ENCODE data around the gene RPN1. TPM values are rescaled to one million over a fixed set of nuclear protein-coding genes. Genes with fewer than 3 reads are reported as not detected.
"Not testable (repeated sequence)": the region's sequence is repeated elsewhere in the genome, so short reads cannot be mapped to it uniquely, and the experiment has no call there.

The RPN1 gene
- total RNA-seq, 2 experiments from 2014 or later: 193 to 196 TPM

DNA sequence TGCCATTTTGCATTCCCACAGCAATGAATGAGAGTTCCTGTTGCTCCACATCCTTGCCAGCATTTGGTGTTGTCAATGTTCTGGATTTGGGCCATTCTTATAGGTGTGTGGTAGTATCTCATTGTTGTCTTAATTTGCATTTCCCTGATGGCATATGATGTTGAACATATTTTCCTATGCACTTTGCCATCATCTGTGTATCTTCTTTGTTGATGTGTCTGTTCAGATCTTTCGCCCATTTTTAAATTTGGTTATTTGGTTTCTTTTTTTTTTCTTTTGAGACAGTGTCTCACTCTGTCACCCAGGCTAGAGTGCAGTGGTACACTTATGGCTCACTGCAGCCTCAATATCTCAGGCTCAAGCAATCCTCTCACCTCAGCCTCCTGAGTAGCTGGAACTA, 60.6 kb downstream of the RPN1 start:
- POLR2A ChIA-PET: not testable (repeated sequence)
- CTCF ChIA-PET: interaction anchor here (1.5 kb wide), 1 partner anchor 18 kb away, joined by 3 read pairs; no protein-coding TSS in a partner anchor

DNA sequence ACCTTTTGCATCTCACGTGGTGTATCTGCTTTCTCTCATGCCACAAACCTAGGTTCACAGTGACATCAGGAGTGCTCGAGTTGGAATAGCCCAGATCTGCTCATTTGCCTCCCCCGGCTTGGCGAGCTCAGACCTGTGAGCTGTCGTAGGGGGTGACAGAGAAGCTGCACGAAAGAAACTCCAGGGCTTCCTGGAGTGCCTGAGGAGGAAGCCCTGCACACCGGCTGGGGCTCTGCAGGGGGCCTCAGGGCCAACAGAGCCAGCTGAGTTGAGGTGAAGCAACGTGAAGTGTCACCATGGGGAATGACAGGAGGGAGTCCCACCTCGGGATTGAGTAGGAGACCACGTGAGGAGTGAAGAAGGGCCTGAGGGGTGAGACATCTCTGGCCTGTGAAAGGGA, 62.5 kb downstream of the RPN1 start:
- CTCF ChIA-PET: interaction anchor here (0.9 kb wide), 1 partner anchor 21 kb away, joined by 3 read pairs; no protein-coding TSS in a partner anchor
- POLR2A ChIA-PET: interaction anchor here (0.7 kb wide), 1 partner anchor 648 kb away, joined by 3 read pairs; no protein-coding TSS in a partner anchor

DNA sequence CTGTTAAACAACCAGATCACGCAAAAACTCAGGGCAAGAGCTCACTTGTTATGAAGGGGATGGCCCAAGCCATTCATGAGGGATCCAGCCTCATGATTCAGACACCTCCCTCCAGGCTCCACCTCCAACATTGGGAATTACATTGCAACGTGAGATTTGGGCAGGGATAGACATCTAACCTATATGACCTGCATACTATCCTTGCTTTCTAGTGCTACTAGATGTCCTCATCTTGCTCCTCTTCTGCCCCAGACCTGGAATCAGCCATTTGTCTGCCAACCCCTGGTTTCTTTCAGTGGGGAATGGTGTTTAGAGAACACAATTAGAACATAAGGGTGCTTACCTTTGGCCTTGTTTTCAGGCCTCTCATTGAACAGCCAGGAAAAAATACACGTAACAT, 63.2 kb downstream of the RPN1 start:
- CTCF ChIA-PET: interaction anchor here (0.9 kb wide), 1 partner anchor 21 kb away, joined by 3 read pairs; no protein-coding TSS in a partner anchor
- POLR2A ChIA-PET: no interaction called here

DNA sequence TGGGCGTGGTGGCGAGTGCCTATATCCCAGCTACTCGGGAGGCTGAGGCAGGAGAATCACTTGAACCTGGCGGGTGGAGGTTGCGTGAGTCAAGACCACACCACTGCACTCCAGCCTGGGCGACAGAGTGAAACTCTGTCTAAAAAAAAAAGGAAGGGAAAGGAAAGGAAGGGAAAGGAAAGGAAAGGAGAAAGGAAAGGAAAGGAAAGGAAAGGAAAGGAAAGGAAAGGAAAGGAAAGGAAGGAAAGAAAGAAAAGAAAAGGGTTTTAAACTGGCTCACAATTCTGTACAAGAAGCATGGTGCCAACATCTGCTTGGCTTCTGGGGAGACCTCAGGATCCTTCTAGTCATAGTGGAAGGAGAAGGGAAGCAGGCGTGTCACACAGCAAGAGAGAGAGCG, 63.7 kb downstream of the RPN1 start:
- POLR2A ChIA-PET, CTCF ChIA-PET: not testable (repeated sequence)

DNA sequence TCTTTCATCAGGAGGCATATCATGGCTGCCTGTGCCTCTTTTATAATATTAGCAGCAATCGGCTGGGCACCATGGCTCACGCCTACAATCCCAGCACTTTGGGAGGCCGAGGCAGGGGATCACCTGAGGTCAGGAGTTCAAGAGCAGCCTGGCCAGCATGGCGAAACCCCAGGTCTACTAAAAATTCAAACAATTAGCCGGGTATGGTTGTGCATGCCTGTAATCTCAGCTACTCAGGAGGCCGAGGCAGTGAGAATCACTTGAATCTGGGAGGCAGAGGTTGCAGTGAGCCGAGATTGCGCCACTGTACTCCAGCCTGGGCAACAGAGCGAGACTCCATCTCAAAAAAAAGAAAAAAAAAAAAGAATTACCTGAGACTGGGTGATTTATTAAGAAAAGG, 64.2 kb downstream of the RPN1 start:
- CTCF ChIA-PET, POLR2A ChIA-PET: not testable (repeated sequence)

DNA sequence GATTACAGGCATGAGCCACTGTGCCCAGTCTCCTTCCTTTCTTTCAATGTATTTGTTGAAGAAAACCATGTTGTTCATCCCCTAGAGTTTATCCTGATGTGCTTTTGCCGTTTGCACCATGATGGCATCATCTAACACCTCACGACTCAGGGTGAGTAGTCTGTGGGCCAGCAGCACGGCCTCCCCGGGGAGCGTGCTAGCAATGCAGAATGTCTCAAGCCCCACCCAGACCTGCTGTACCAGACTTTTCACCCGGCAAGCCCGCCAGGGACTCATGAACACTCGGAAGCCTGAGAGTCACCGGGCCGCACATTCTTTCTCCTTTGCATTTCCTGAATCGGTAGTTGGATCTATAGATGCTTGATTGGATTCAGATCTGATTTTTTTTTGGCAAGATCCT, 64.6 kb downstream of the RPN1 start:
- CTCF ChIA-PET: no interaction called here

DNA sequence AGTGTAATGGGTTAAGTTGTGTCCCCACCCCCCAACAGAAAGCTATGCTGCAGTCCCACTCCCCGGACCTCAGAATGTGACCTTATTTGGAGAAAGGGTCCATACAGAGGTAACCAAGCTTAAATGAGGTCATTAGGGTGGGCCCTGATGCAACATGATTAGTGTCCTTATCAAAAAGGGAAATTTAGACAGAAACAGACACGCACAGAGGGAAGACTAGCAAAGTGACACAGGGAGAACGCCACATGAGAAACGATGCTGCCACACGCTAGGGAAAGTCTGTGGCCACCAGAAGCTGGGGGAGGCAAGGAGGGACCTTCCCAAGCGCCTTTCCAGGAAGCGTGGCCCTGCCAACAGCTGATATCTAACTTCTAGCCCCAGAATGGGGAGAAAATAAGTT, 65.4 kb downstream of the RPN1 start:
- ChIA-PET CTCF (interaction anchor here (0.7 kb wide), 1 partner anchor 23 kb away, joined by 6 read pairs; no protein-coding TSS in a partner anchor), POLR2A (no interaction called here)

More for the DNA sequence above, 64.6 kb downstream of the RPN1 start:
- POLR2A ChIA-PET: no interaction called here

DNA sequence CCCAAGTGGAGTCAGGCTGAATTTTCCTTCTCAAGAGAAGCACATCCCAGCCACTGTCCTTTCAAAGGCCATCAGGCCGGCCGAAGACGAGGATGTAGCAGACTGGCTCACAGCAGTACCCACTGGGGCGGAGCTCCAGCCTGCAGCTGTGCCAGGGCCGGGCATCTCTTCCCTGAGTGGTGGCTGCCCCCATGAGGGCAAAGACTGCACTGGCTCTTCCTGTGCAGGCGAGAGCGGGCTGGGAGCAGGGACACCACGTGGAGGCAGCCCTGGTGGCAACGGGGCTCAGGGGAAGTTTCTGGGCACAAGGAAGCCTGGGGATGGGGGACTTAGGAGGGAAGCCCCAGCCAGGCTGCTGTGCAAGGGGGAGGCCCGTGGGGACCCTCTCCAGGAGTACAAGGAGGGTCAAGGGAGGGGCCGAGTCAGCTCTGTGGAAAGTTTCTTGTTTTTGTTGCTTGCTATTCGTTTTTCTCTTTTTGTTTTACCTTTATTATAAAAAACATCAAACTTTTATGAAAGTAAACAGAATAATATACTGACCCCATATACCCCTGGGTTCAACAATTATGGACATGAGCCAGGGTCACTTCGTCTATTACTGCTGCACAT, 66.1 kb downstream of the RPN1 start:
- CTCF ChIA-PET: interaction anchor here (0.6 to 1.0 kb wide), 2 partner anchors 79 to 120 kb away, joined by 3 to 4 read pairs; no protein-coding TSS in a partner anchor
- POLR2A ChIA-PET: no interaction called here

DNA sequence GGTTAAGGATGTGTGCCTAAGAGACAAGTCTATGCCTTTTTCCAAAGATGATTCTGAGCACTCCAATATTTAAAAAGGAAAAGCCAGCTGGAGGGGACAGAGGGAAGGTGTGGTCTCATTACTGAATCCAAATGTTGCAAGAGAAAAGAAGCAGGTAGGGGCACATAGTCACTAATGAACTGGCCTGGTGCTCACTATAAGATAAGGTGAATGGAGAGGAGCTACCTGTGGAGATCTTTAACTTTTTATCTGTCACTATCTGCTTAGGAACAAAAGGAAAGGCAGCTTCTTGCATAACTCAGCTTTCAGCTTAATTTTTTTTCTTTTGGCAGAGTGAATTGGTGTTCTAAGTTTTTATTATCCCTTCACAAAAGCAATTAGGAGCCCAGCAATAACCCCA, 69.1 kb downstream of the RPN1 start:
- CTCF ChIA-PET: interaction anchor here (1.2 kb wide), 1 partner anchor 15 kb away, joined by 3 read pairs; no protein-coding TSS in a partner anchor
- POLR2A ChIA-PET: interaction anchor here (0.6 kb wide), 1 partner anchor 434 kb away, joined by 3 read pairs; no protein-coding TSS in a partner anchor

DNA sequence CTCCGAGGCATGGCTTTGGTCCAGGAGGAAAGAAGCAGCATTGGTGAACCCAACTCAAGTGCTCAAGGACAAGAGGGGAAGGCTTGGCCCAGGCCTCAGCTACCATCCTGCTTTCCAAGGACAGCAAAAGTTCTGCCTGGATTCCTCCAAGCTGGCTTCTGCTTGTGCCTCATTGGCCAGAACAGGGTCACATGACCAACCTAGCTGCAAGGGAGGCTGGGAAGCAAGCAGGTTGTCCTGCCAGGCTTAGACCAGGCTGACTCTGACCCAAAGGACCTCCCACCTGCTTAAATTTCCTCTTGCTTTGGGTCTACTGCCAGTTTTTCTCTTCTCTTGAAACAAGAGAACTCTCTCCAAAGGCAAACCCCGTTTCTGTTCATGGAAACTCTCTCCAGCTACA, 70.7 kb downstream of the RPN1 start:
- CTCF ChIA-PET: no interaction called here
- POLR2A ChIA-PET: no interaction called here

DNA sequence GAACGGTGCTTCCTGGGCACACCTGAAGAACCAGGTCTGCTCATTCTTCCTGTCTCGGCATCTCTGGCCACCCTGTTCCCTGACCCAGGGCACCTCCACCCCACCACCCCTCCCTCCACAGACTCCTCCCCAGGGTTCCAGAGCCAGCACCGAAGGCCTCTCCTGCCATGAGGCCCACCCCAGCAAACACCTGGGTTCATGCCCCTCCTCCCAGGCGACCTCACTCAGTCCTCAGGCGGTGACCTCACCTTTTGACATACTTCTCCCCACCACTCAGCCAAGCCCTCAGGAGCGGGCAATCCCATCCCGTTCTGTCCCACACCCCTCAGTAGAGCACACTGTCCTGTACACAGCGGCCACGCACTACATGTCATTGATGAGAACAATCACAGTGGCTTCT, 72.3 kb downstream of the RPN1 start:
- ChIA-PET CTCF (interaction anchor here (0.6 to 1.0 kb wide), 2 partner anchors 18 to 232 kb away, joined by 3 read pairs; no protein-coding TSS in a partner anchor), POLR2A (no interaction called here)

DNA sequence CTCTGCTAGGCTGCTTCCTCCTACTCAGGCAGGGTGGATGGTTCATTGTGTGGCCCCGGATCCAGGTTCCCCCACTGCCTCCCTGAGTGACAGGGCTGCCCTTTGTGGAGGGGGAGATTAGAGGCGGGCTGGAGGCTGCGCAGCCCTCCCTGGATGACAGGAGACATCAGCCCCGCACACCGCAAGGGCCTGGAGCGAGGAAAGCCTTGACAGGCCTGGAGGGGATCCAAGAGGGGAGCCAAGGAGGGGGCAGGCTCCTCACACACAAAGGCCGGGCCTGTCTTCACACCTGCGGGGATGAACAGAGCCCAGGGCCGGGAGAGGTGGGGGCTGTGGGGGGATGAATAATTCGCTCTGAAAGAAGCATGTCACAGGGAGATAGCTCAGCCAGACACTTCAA, 72.9 kb downstream of the RPN1 start:
- ChIA-PET CTCF (no interaction called here), POLR2A (no interaction called here)

DNA sequence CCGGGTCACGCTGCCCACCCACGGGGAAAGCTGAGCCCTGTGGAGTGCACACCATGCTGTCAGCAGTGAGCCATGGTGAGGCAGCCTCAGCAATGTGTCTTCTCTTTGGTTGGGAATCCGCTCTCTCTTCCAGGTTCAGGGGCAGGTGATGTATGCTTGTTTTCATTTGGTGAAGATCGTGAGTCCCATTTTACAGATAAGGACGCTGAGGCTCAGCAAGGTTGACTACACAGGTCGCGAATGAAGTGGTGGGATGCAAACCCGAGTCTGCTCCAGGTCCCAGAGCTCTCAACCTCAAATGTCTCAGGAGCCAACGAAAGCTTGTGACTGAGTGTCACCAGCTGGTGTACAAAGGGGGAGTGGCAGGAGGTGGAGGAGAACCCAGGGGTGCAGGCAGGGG, 74.3 kb downstream of the RPN1 start:
- ChIA-PET CTCF (no interaction called here), POLR2A (no interaction called here)

DNA sequence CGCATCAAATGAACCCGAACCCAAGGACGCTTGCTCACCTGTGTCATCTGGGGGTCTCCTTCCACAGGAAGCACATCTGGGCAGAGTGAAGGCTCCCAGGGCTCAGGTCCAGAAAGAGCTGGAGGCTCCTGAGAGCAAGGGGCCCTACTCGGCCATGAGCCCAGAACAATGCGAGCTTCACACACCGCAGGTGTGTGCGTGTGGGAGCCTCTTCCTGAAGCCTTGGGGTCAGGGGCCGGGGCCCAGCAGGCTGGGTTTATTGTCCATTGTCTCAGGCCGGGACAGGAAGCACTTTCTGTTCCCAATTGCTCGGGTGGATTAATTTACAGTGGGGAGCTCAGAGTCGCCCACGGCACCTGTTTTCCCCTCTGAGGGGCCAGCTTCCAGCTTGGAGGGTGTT, 74.8 kb downstream of the RPN1 start:
- CTCF ChIA-PET: no interaction called here
- POLR2A ChIA-PET: no interaction called here

DNA sequence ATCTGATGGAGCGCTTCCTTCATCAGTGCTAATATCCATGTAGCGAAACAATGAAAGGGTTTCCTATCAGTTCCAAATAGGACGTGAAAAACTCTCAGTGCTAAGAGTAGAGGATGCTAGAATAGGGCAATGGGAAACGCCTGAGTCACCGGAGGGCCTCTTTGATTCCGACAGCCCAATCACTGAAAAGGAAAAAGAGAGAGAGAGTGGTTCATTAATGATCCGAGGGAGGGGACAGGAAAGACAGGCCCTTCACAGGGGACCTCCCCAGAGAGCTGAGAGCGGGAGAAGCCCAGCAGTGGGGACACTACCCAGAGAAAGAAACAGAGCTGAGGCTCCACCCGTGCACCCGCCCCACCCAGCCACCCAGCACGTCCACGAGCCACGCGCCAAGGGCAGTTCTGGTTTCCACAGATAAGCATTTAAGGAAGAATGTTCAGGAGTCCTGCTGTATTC, 76.9 kb downstream of the RPN1 start:
- CTCF ChIA-PET: interaction anchor here (0.7 to 1.1 kb wide), 2 partner anchors 18 to 113 kb away, joined by 3 read pairs; no protein-coding TSS in a partner anchor
- POLR2A ChIA-PET: no interaction called here

DNA sequence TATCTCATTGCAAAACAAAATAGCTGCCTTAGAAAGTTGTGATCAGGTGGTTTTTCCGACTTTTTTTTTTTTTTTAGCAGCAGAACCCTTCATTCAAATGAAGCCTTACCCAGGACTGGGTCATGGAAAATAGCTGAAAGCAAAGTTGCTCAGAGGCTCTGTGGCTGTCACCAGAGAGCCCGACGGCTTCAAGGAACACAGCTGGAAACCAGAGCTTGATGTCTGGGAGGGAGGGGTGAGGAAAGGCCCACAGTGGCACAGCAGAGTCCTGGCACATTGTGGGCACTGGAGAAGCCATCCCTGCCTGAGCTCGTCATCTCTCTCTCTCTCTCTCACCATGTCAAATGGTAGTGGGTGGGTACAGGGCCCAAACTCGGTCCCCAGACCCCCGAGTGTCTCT, 77.5 kb downstream of the RPN1 start:
- ChIA-PET CTCF (interaction anchor here (0.7 to 1.1 kb wide), 3 partner anchors 18 to 114 kb away, joined by 3 read pairs; no protein-coding TSS in a partner anchor), POLR2A (no interaction called here)

DNA sequence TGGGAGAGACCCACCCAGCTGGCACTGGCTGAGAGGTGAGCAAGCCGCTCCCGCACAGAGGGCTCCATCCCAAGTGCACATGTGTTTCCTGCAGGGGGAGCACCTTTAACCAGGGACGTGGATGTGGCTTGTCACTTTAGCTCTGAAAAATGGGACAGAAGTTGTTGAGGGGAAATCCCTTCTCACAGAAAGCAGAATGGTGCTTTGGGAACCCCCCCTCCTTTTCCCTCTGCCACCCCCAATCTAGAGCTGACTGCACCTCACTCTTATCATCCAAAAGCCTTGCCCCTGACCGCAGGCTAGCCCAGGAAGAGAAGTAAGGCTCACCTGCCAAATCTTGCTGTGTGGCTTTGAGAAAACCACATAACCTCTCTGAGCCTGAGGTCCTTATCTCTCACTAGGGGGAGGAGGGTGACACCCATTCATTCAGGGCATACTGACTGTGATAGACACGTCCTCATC, 77.9 kb downstream of the RPN1 start:
- CTCF ChIA-PET: interaction anchor here (0.9 to 1.1 kb wide), 2 partner anchors 19 to 36 kb away, joined by 3 read pairs; no protein-coding TSS in a partner anchor
- POLR2A ChIA-PET: no interaction called here

DNA sequence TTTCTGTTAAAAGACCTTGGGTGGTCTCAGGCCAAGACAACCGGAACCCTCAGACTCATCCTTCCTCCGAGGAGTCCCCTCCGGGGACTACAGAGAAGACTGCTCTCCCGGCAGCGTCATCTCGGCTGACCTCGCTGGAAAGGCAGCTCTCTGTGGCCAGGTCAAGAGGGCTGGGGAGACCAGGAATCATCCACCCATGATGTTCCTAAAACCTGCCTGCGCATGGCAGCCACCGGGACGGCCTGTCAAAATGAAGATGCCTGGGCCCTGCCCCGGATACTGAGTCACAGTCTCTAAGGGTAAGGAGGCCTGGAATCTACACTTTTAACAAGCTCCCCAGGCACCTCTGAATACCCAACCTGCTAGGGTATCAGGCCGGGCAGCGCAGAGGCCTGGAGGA, 78.6 kb downstream of the RPN1 start:
- POLR2A ChIA-PET: no interaction called here

More for the DNA sequence above, 78.6 kb downstream of the RPN1 start:
- CTCF ChIA-PET: no interaction called here

Data from activated CD8-positive, alpha-beta memory T cell treated with anti-CD3 and anti-CD28 coated beads for 36 hours (primary cell).